ENCODE results near the gene STH. TPM values are rescaled to one million over a fixed set of nuclear protein-coding genes. Genes with fewer than 3 reads are reported as not detected.
"Not testable (repeated sequence)": the region's sequence is repeated elsewhere in the genome, so short reads cannot be mapped to it uniquely, and the experiment has no call there.

STH gene
- total and polyA plus RNA-seq, 8 donors: not detected

- Histone ChIP-seq H3K36me3 (no peaks in the 10 kb centered on the region), H3K4me1 (no peaks in the 10 kb centered on the region), H3K4me3 (no peak overlapping the region), H3K9me3 (no peaks in the 10 kb centered on the region), H3K27ac (no peak overlapping the region), H3K27me3 (peaks cover 0 to 18% (median 0%) of the 10 kb centered on the region in 3 donors)
- intact Hi-C loops (cut with DNase I; ENCODE audit: low total_unique reads): no loop called here
- no peak for DNase-seq
- no peak for TF ChIP-seq CTCF (IDR thresholded peaks at IDR 0.05)
- TF ChIP-seq POLR2AphosphoS5 (IDR thresholded peaks at IDR 0.05): no peak
- no peak for TF ChIP-seq POLR2A (IDR thresholded peaks at IDR 0.05)
- TF ChIP-seq EP300 (IDR thresholded peaks at IDR 0.05): no peak
- 75 to 100% (median 89%) methylated on average over 2 to 7 of the region's 7 CpGs for WGBS, 5 donors
These were observed 14.1 kb downstream of the STH start for GRCh38 chr17:46013127-46013501.

DNA sequence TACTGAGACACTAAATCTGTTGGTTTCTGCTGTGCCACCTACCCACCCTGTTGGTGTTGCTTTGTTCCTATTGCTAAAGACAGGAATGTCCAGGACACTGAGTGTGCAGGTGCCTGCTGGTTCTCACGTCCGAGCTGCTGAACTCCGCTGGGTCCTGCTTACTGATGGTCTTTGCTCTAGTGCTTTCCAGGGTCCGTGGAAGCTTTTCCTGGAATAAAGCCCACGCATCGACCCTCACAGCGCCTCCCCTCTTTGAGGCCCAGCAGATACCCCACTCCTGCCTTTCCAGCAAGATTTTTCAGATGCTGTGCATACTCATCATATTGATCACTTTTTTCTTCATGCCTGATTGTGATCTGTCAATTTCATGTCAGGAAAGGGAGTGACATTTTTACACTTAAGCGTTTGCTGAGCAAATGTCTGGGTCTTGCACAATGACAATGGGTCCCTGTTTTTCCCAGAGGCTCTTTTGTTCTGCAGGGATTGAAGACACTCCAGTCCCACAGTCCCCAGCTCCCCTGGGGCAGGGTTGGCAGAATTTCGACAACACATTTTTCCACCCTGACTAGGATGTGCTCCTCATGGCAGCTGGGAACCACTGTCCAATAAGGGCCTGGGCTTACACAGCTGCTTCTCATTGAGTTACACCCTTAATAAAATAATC lies 14.6 kb downstream of the STH start:
- no peak overlapping the region for H3K27ac ChIP-seq
- intact Hi-C loops (cut with DNase I; ENCODE audit: low total_unique reads): no loop called here
- no peaks in the 10 kb centered on the region for H3K36me3 ChIP-seq
- no peak overlapping the region for H3K4me3 ChIP-seq
- H3K27me3 ChIP-seq: peaks cover 0 to 18% (median 0%) of the 10 kb centered on the region in 3 donors
- H3K4me1 ChIP-seq: no peaks in the 10 kb centered on the region
- no peak for DNase-seq
- WGBS, 5 donors: 75 to 81% (median 76%) methylated on average over 9 of the region's 9 CpGs
- no peak for TF ChIP-seq CTCF (IDR thresholded peaks at IDR 0.05)
- no peak for TF ChIP-seq POLR2AphosphoS5 (IDR thresholded peaks at IDR 0.05)
- no peak for TF ChIP-seq POLR2A (IDR thresholded peaks at IDR 0.05)
- no peak for TF ChIP-seq EP300 (IDR thresholded peaks at IDR 0.05)
- H3K9me3 ChIP-seq: no peaks in the 10 kb centered on the region

DNA sequence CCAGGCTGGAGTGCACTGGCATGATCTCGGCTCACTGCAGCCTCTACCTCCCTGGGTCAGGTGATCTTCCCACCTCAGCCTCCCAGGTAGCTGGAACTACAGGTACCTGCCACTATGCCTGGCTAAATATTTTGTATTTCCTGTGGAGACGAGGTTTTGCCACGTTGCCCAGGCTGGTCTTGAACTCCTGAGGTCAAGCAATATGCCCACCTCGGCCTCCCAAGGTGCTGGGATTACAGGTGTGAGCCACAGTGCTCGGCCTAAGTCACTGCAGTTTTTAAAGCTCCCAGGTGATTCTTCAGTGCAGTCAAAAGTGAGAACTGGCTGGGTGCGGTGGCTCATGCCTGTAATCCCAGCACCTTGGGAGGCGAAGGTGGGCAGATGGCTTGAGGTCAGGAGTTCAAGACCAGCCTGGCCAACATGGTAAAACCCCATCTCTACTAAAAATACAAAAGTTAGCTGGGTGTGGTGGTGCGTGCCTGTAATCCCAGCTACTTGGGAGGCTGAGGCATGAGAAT lies 20.4 kb downstream of the STH start:
- WGBS, 5 donors: 85 to 97% (median 95%) methylated on average over 8 of the region's 8 CpGs
- DNase-seq: not testable (repeated sequence)

DNA sequence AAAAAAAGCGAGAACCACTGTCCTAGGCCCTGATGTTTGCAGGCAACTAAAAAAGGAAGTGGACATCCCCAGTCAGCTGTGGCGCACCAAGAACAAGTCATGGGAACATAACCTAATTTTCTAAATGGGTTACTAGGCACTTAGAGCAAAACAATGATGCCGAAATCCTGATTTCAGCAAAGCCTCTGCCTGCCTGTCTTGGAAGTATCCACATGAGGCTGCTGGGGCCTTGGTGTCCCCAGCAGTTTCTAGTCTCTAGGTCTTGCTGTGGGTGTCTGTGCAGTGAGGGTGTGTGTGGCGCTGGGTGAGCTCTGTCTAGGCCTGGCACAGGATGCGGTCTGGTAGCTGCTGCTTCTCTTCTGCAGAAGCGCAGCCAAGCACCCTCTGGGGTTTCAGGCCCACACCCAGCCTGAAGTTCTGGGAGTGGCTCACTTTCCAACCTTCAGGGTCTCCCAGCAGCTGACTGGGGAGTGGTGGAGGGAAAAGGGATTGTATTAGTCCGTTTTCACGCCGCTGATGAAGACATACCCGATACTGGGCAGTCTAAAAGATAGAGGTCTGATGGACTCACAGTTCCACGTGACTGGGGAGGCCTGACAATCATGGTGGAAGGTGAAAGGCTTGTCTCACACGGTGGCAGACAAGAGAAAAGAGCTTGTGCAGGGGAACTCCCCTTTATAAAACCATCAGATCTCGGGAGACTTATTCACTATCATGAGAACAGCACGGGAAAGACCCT lies 21.1 kb downstream of the STH start:
- intact Hi-C loops (cut with DNase I; ENCODE audit: low total_unique reads): no loop called here
- TF ChIP-seq EP300 (IDR thresholded peaks at IDR 0.05): no peak
- TF ChIP-seq POLR2A (IDR thresholded peaks at IDR 0.05): no peak
- no peak for TF ChIP-seq CTCF (IDR thresholded peaks at IDR 0.05)
- no peak for TF ChIP-seq POLR2AphosphoS5 (IDR thresholded peaks at IDR 0.05)
- Histone ChIP-seq H3K9me3 (no peaks in the 10 kb centered on the region), H3K4me3 (no peak overlapping the region), H3K4me1 (no peaks in the 10 kb centered on the region), H3K27ac (peak overlapping the region in 2 of 5 donors; percentile 24 to 44), H3K27me3 (no peaks in the 10 kb centered on the region), H3K36me3 (peaks cover 0 to 28% (median 22%) of the 10 kb centered on the region in 4 donors)
- 79 to 87% (median 82%) methylated on average over 14 of the region's 14 CpGs for WGBS, 5 donors
- peak in 1 of 2 donors; percentile 41 for DNase-seq

More for the DNA sequence above, 20.4 kb downstream of the STH start:
- H3K27ac ChIP-seq; H3K4me3 ChIP-seq; H3K4me1 ChIP-seq; H3K27me3 ChIP-seq; H3K9me3 ChIP-seq; intact Hi-C loops (cut with DNase I; ENCODE audit: low total_unique reads): not testable (repeated sequence)
- H3K36me3 ChIP-seq: peaks cover 0 to 21% (median 17%) of the 10 kb centered on the region in 4 donors
